ENCODE measurements around the gene PPP1R14B.

The PPP1R14B gene

GRCh38 chr11:64267207-64267945 lies 20.6 kb upstream of the PPP1R14B start:
- Histone ChIP-seq H3K27me3 (replicated peaks; ENCODE audit: control insufficient read depth, insufficient read depth, low read length) (no peaks in the 10 kb centered on the region), H3K36me3 (ENCODE audit: control insufficient read depth, insufficient read depth, low read length) (peaks cover 5% of the 10 kb centered on the region), H3K4me3 (replicated peaks; ENCODE audit: low read depth, low read length) (no peak overlapping the region)
- TF ChIP-seq, protein P1, sequence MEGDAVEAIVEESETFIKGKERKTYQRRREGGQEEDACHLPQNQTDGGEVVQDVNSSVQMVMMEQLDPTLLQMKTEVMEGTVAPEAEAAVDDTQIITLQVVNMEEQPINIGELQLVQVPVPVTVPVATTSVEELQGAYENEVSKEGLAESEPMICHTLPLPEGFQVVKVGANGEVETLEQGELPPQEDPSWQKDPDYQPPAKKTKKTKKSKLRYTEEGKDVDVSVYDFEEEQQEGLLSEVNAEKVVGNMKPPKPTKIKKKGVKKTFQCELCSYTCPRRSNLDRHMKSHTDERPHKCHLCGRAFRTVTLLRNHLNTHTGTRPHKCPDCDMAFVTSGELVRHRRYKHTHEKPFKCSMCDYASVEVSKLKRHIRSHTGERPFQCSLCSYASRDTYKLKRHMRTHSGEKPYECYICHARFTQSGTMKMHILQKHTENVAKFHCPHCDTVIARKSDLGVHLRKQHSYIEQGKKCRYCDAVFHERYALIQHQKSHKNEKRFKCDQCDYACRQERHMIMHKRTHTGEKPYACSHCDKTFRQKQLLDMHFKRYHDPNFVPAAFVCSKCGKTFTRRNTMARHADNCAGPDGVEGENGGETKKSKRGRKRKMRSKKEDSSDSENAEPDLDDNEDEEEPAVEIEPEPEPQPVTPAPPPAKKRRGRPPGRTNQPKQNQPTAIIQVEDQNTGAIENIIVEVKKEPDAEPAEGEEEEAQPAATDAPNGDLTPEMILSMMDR (IDR thresholded peaks at IDR 0.05; ENCODE audit: insufficient read depth, low read length, poor library complexity, severe bottlenecking): no peak
- DNase-seq (ENCODE audit: extremely low read depth, insufficient read length): no peak

DNA sequence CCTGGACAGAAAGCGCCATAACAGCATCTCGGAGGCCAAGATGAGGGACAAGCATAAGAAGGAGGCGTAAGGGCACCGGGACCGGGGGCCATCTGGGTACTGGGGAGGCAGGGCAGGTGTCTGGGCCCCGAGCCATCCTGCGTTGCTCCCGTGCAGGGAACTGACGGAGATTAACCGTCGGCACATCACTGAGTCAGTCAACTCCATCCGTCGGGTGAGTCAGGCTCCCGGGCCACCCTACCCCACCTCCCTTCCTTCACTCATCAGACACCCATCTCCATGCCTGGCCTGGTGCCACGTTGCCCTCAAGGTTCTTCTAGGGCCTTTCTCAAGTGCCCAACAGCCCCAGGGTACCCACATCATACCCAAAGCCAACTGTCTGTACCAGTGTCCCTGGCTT lies 19.6 kb upstream of the PPP1R14B start:
- no peak overlapping the region for H3K4me3 ChIP-seq (replicated peaks; ENCODE audit: low read depth, low read length)
- TF ChIP-seq, protein P1 (IDR thresholded peaks at IDR 0.05; ENCODE audit: insufficient read depth, low read length, poor library complexity, severe bottlenecking): no peak
- peaks cover 7% of the 10 kb centered on the region for H3K36me3 ChIP-seq (ENCODE audit: control insufficient read depth, insufficient read depth, low read length)
- H3K27me3 ChIP-seq (replicated peaks; ENCODE audit: control insufficient read depth, insufficient read depth, low read length): no peaks in the 10 kb centered on the region
- no peak for DNase-seq (ENCODE audit: extremely low read depth, insufficient read length)

DNA sequence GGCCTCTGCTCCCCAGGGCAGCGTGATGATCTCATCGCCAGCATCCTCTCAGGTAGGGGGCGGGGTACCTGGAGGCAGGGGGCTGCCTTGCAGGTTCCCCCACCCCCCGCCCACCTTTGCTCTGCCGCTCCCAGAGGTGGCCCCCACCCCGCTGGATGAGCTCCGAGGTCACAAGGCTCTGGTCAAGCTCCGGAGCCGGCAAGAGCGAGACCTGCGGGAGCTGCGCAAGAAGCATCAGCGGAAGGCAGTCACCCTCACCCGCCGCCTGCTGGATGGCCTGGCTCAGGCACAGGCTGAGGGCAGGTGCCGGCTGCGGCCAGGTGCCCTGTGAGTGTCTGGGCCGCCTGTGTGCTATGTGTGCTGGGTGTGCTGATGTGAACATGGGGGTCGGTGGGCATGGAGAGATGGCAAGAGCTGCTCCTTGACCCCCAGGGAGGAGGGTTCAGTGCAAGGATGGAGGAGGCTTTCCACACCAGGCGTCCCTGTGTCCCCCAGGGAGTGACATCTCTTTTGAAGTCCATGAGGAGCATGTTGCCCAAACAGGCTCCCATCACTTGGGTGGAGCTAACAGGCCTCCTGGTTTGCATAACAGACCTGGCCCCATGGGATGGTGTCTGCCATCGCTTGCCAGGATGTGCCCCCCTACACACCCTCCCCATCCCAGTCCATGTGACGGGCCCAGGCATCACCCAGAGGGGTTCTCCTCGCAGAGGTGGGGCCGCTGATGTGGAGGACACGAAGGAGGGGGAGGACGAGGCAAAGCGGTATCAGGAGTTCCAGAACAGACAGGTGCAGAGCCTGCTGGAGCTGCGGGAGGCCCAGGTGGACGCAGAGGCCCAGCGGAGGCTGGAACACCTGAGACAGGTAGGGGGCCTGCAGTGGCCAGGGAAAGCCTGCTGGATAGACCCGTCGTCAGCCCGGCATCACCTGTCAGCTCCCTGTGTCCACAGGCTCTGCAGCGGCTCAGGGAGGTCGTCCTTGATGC lies 18.7 kb upstream of the PPP1R14B start:
- no peak for DNase-seq (ENCODE audit: extremely low read depth, insufficient read length)
- TF ChIP-seq, protein P1 (IDR thresholded peaks at IDR 0.05; ENCODE audit: insufficient read depth, low read length, poor library complexity, severe bottlenecking): no peak
- no peaks in the 10 kb centered on the region for H3K27me3 ChIP-seq (replicated peaks; ENCODE audit: control insufficient read depth, insufficient read depth, low read length)
- peaks cover 8% of the 10 kb centered on the region for H3K36me3 ChIP-seq (ENCODE audit: control insufficient read depth, insufficient read depth, low read length)
- H3K4me3 ChIP-seq (replicated peaks; ENCODE audit: low read depth, low read length): no peak overlapping the region

GRCh38 chr11:64264371-64264852 lies 17.7 kb upstream of the PPP1R14B start:
- H3K27me3 ChIP-seq (replicated peaks; ENCODE audit: control insufficient read depth, insufficient read depth, low read length): no peaks in the 10 kb centered on the region

GRCh38 chr11:64263947-64264317 lies 17.2 kb upstream of the PPP1R14B start:
- H3K36me3 ChIP-seq (ENCODE audit: control insufficient read depth, insufficient read depth, low read length): peaks cover 8% of the 10 kb centered on the region
- no peaks in the 10 kb centered on the region for H3K27me3 ChIP-seq (replicated peaks; ENCODE audit: control insufficient read depth, insufficient read depth, low read length)
- DNase-seq (ENCODE audit: extremely low read depth, insufficient read length): no peak
- TF ChIP-seq, protein P1 (IDR thresholded peaks at IDR 0.05; ENCODE audit: insufficient read depth, low read length, poor library complexity, severe bottlenecking): no peak
- H3K4me3 ChIP-seq (replicated peaks; ENCODE audit: low read depth, low read length): no peak overlapping the region

More at GRCh38 chr11:64264371-64264852, 17.7 kb upstream of the PPP1R14B start:
- TF ChIP-seq, protein P1 (IDR thresholded peaks at IDR 0.05; ENCODE audit: insufficient read depth, low read length, poor library complexity, severe bottlenecking): no peak
- peaks cover 8% of the 10 kb centered on the region for H3K36me3 ChIP-seq (ENCODE audit: control insufficient read depth, insufficient read depth, low read length)
- no peak overlapping the region for H3K4me3 ChIP-seq (replicated peaks; ENCODE audit: low read depth, low read length)
- no peak for DNase-seq (ENCODE audit: extremely low read depth, insufficient read length)
